Spleen (tissue), 11 donors: ENCODE results near the gene LCP2. TPM values are rescaled to one million over a fixed set of nuclear protein-coding genes. Genes with fewer than 3 reads are reported as not detected.

ENCODE experiments used
- DNase-seq: peaks from one replicate; pipeline ENCODE4 v3.0.0-alpha.2; 2020
- H3K27ac ChIP-seq, 8 donors: fragments of 200-600 bp; sonication (generic) in 7 of 8; 1 replicate in 4 of 8; 2 replicates in 4 of 8; pipeline versions ENCODE4 v1.5.0 to v1.8.0; 2016 to 2021; ENCODE audit warnings: inconsistent platforms in 4 of 8, mild to moderate bottlenecking in 4 of 8, moderate library complexity in 1 of 8
- H3K27me3 ChIP-seq, 7 donors: fragments of 200-600 bp; sonication (generic) in 6 of 7; replicated peaks in 1 of 7; 1 replicate in 4 of 7; 2 replicates in 3 of 7; pipeline versions ENCODE4 v1.5.0 to v1.8.0; 2016 to 2021; ENCODE audit warnings: inconsistent platforms in 3 of 7, mild to moderate bottlenecking in 1 of 7
- H3K36me3 ChIP-seq, 6 donors: fragments of 200-600 bp; sonication (generic) in 5 of 6; 1 replicate in 4 of 6; 2 replicates in 2 of 6; pipeline versions ENCODE4 v1.5.0 to v1.8.0; 2016 to 2021; ENCODE audit warnings: inconsistent platforms in 2 of 6
- H3K4me1 ChIP-seq, 6 donors: fragments of 200-600 bp; sonication (generic) in 5 of 6; 1 replicate in 3 of 6; 2 replicates in 3 of 6; pipeline versions ENCODE4 v1.5.0 to v1.8.0; 2016 to 2021; ENCODE audit warnings: inconsistent platforms in 3 of 6
- H3K4me3 ChIP-seq, 8 donors: fragments of 200-600 bp; sonication (generic) in 7 of 8; 1 replicate in 4 of 8; 2 replicates in 4 of 8; pipeline versions ENCODE4 v1.5.0 to v1.8.0; 2016 to 2021; ENCODE audit warnings: inconsistent platforms in 4 of 8, mild to moderate bottlenecking in 4 of 8, moderate library complexity in 2 of 8
- H3K9me3 ChIP-seq, 8 donors: fragments of 200-600 bp; sonication (generic) in 7 of 8; 1 replicate in 4 of 8; 2 replicates in 4 of 8; pipeline versions ENCODE4 v1.5.0 to v1.8.0; 2016 to 2021; ENCODE audit warnings: inconsistent platforms in 4 of 8
- CTCF ChIP-seq, 11 experiments: fragments of 200-600 bp in 7 of 11; fragments of 450-650 bp in 4 of 11; sonication (generic) in 4 of 11; IDR thresholded peaks in 8 of 11; conservative IDR thresholded peaks in 3 of 11; 1 replicate in 7 of 11; 2 replicates in 4 of 11; pipeline versions ENCODE4 v1.4.0 to v1.8.0; 2016 to 2021; ENCODE audit warnings: antibody characterized with exemption in 11 of 11, inconsistent platforms in 4 of 11, mild to moderate bottlenecking in 1 of 11
- POLR2A ChIP-seq, 3 donors: fragments of 450-650 bp; IDR thresholded peaks; one replicate each; pipeline ENCODE4 v1.5.1; 2017; ENCODE audit warnings: antibody characterized with exemption in 3 of 3, mild to moderate bottlenecking in 1 of 3
- POLR2AphosphoS5 ChIP-seq, 3 donors: sonication (generic); formaldehyde crosslinking; IDR thresholded peaks; one replicate each; pipeline ENCODE4 v1.5.1; 2017; ENCODE audit warnings: antibody characterized with exemption in 3 of 3
- WGBS, 5 donors: extraction: QIAGEN DNeasy Blood & Tissue Kit in 3 of 5; methylation state at CpG; one replicate each; pipeline versions ENCODE4 v1.1.5 to v1.1.7; 2013 to 2018; 5-methylcytosine and 5-hydroxymethylcytosine counted together
- intact Hi-C: fragments of 100-400 bp; cut with DNase I; formaldehyde crosslinking; loops from one replicate; pipeline ENCODE4 v1.15.0; 2023; ENCODE audit warnings: low total_unique reads
- polyA plus RNA-seq, 3 donors: library from polyadenylated mRNA; stranded (reverse); fragments of 200-250 nt; gene quantifications; one replicate each; pipeline ENCODE4 v1.2.1, GENCODE V29; 2013
- total RNA-seq, 7 donors: library from RNA; depleted of rRNA in 3 of 7; stranded (reverse); fragments of >200 nt in 3 of 7; fragmentation: NEBNext Ultra II Directional in 4 of 7; extraction: Animal tissue kit (Norgen Biotek cat#: 25700) in 4 of 7; gene quantifications; one replicate each; pipeline versions ENCODE4 v1.1.0 to v1.2.1, GENCODE V29; 2016 to 2021
- donor health status: healthy with polysubstance abuse.
- donor health status: DM: no; HTN: no; CAD: no; lungs with moderate emphysema.
- donor health status: DM: no; HTN: no; CAD: no.
- donor health status: Bipolar disorder and iron deficiency.
- donor health status: healthy.
- donor health status: DM: no; HTN: no; CAD: no.
- donor health status: DM: yes; HTN: yes; CAD: no.

Gene LCP2
- total and polyA plus RNA-seq, 10 donors, result 28.3 to 272 (median 214) TPM

- WGBS, 5 donors, result 48 to 71% (median 54%) methylated on average over 4 of the region's 4 CpGs
- no peaks in the 10 kb centered on the region for H3K27me3 ChIP-seq
- no peak for TF ChIP-seq POLR2AphosphoS5 (IDR thresholded peaks at IDR 0.05)
- TF ChIP-seq CTCF (IDR thresholded peaks at IDR 0.05 in 8 of 11, conservative IDR thresholded peaks at IDR 0.05 in 3 of 11), result no peak
- TF ChIP-seq POLR2A (IDR thresholded peaks at IDR 0.05), result no peak
- H3K9me3 ChIP-seq, result peaks cover 0 to 10% (median 0%) of the 10 kb centered on the region in 8 donors
- peak overlapping the region in 2 of 8 donors; percentile 13 to 58 for H3K4me3 ChIP-seq
- intact Hi-C loops, result no loop called here
- no peak for DNase-seq
- peaks cover 0 to 77% (median 7%) of the 10 kb centered on the region in 6 donors for H3K36me3 ChIP-seq
- peaks cover 48 to 99% (median 95%) of the 10 kb centered on the region in 6 donors for H3K4me1 ChIP-seq
- peak overlapping the region in 7 of 8 donors; percentile 51 to 99 (median 88) for H3K27ac ChIP-seq
Measured at GRCh38 chr5:170279459-170279817, 18.1 kb downstream of the LCP2 start.

- H3K27me3 ChIP-seq, result no peaks in the 10 kb centered on the region
- H3K4me1 ChIP-seq, result peaks cover 54 to 99% (median 96%) of the 10 kb centered on the region in 6 donors
- 9 to 22% (median 19%) methylated on average over 9 of the region's 9 CpGs for WGBS, 5 donors
- peak overlapping the region; percentile 48 to 99 (median 82) for H3K27ac ChIP-seq
- peak; percentile 95 for DNase-seq
- TF ChIP-seq CTCF (IDR thresholded peaks at IDR 0.05 in 8 of 11, conservative IDR thresholded peaks at IDR 0.05 in 3 of 11) (no peak), POLR2AphosphoS5 (IDR thresholded peaks at IDR 0.05) (peak; percentile 71 to 82 (median 75)), POLR2A (IDR thresholded peaks at IDR 0.05) (no peak)
- peaks cover 0 to 77% (median 11%) of the 10 kb centered on the region in 6 donors for H3K36me3 ChIP-seq
- peaks cover 0 to 4% (median 0%) of the 10 kb centered on the region in 8 donors for H3K9me3 ChIP-seq
- H3K4me3 ChIP-seq, result peak overlapping the region in 6 of 8 donors; percentile 1 to 58 (median 10)
- intact Hi-C loops, result no loop called here
Measured at GRCh38 chr5:170278611-170279458, 18.7 kb downstream of the LCP2 start.

GRCh38 chr5:170277867-170278281 is 19.7 kb downstream of the LCP2 start:
- intact Hi-C loops, result no loop called here
- Histone ChIP-seq H3K9me3 (no peaks in the 10 kb centered on the region), H3K4me3 (peak overlapping the region in 1 of 8 donors; percentile 58), H3K27me3 (no peaks in the 10 kb centered on the region), H3K4me1 (peaks cover 55 to 99% (median 96%) of the 10 kb centered on the region in 6 donors), H3K36me3 (peaks cover 0 to 77% (median 16%) of the 10 kb centered on the region in 6 donors), H3K27ac (peak overlapping the region; percentile 20 to 99 (median 72))
- no peak for DNase-seq
- 26 to 39% (median 38%) methylated on average over 6 of the region's 6 CpGs for WGBS, 5 donors
- TF ChIP-seq POLR2A (IDR thresholded peaks at IDR 0.05), result no peak
- peak in 1 of 3 donors; percentile 16 for TF ChIP-seq POLR2AphosphoS5 (IDR thresholded peaks at IDR 0.05)

GRCh38 chr5:170276140-170276539 is 21.4 kb downstream of the LCP2 start:
- no peak for DNase-seq
- Histone ChIP-seq H3K4me3 (no peak overlapping the region), H3K27ac (peak overlapping the region; percentile 29 to 99 (median 72)), H3K27me3 (no peaks in the 10 kb centered on the region), H3K36me3 (peaks cover 0 to 77% (median 18%) of the 10 kb centered on the region in 6 donors), H3K9me3 (no peaks in the 10 kb centered on the region), H3K4me1 (peaks cover 47 to 99% (median 93%) of the 10 kb centered on the region in 6 donors)
- TF ChIP-seq POLR2A (IDR thresholded peaks at IDR 0.05), result no peak
- no peak for TF ChIP-seq CTCF (IDR thresholded peaks at IDR 0.05 in 8 of 11, conservative IDR thresholded peaks at IDR 0.05 in 3 of 11)
- no peak for TF ChIP-seq POLR2AphosphoS5 (IDR thresholded peaks at IDR 0.05)
- intact Hi-C loops, result no loop called here
- 76 to 83% (median 77%) methylated on average over 2 of the region's 2 CpGs for WGBS, 5 donors
